Measurements from ENCODE around the gene CDK10. TPM values are rescaled to one million over a fixed set of nuclear protein-coding genes. Genes with fewer than 3 reads are reported as not detected.

The CDK10 gene
- total and polyA plus RNA-seq, 10 of the 15 experiments (the other 5 are each of a cell fraction or from before 2014, with no cell fraction given), result 1.5 to 58.7 (median 36.0) TPM

DNA sequence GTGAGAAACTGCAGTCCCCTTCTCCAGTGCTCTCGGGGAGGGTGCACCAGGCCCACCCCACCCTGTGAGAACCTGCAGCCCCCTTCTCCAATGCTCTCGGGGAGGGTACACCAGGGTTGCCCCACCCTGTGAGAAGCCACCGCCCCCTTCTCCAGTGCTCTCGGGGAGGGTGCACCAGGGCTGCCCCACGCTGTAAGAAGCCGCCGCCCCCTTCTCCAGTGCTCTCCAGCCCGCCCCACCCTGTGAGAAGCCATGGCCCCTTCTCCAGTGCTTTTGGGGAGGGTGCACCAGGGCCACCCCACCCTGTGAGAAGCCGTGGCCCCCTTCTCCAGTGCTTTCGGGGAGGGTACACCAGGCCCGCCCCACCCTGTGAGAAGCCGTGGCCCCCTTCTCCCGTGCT is 16.7 kb upstream of the CDK10 start:
- TF ChIP-seq MTA3 (IDR thresholded peaks at IDR 0.05; ENCODE audit: borderline replicate concordance, low read length) (no peak), POLR2A (IDR thresholded peaks at IDR 0.05; ENCODE audit: low read depth, low read length) (0 out of 2 replicates have a peak, but pooled peaks have one; percentile 4)
- POLR2A ChIA-PET, result no interaction called here
- no peak for FAIRE-seq
- Histone ChIP-seq H2AFZ (ENCODE audit: control insufficient read depth, low read depth, low read length) (no peak overlapping the region), H4K20me1 (ENCODE audit: control insufficient read depth, insufficient read depth) (no peaks in the 10 kb centered on the region), H3K27ac (ENCODE audit: control insufficient read depth, insufficient read depth) (no peak overlapping the region), H3K27me3 (replicated peaks in 1 of 2; ENCODE audit: control insufficient read depth in 2 of 2, insufficient read depth in 2 of 2, low read length in 1 of 2) (no peaks in the 10 kb centered on the region), H3K4me1 (ENCODE audit: control insufficient read depth, insufficient read depth, low read length) (no peaks in the 10 kb centered on the region), H3K36me3 (ENCODE audit: control insufficient read depth in 2 of 2, insufficient read depth in 2 of 2, low read length in 1 of 2) (no peaks in the 10 kb centered on the region), H3K9ac (ENCODE audit: control insufficient read depth, insufficient read depth, low read length) (no peak overlapping the region), H3K4me2 (ENCODE audit: control insufficient read depth, insufficient read depth) (no peak overlapping the region), H3K79me2 (ENCODE audit: control insufficient read depth, insufficient read depth, low read length) (no peaks in the 10 kb centered on the region), H3K4me3 (no peak overlapping the region), H3K9me3 (replicated peaks; ENCODE audit: control insufficient read depth, insufficient read depth, low read length) (no peaks in the 10 kb centered on the region; the same call in 2 of the 3 replicates)
- RAD21 ChIA-PET (ENCODE audit: unreplicated experiment), result no interaction called here
- in situ Hi-C loops (cut with MboI) (no loop called here), intact Hi-C loops (cut with micrococcal nuclease; ENCODE audit: unreplicated experiment) (no loop called here)
- DNase-seq (ENCODE audit: low read depth, low spot score), result no peak
- WGBS (ENCODE audit: insufficient coverage, insufficient replicate concordance, low lambda C conversion rate, missing lambda C conversion rate), result 80% methylated on average over 5 of the region's 13 CpGs
- BruUV-seq (replicated peaks), result no TSS peak
- CTCF ChIA-PET, result no interaction called here
- SMC1A ChIA-PET (ENCODE audit: uncharacterized antibody, unreplicated experiment), result no interaction called here
- ATAC-seq, result no peak

DNA sequence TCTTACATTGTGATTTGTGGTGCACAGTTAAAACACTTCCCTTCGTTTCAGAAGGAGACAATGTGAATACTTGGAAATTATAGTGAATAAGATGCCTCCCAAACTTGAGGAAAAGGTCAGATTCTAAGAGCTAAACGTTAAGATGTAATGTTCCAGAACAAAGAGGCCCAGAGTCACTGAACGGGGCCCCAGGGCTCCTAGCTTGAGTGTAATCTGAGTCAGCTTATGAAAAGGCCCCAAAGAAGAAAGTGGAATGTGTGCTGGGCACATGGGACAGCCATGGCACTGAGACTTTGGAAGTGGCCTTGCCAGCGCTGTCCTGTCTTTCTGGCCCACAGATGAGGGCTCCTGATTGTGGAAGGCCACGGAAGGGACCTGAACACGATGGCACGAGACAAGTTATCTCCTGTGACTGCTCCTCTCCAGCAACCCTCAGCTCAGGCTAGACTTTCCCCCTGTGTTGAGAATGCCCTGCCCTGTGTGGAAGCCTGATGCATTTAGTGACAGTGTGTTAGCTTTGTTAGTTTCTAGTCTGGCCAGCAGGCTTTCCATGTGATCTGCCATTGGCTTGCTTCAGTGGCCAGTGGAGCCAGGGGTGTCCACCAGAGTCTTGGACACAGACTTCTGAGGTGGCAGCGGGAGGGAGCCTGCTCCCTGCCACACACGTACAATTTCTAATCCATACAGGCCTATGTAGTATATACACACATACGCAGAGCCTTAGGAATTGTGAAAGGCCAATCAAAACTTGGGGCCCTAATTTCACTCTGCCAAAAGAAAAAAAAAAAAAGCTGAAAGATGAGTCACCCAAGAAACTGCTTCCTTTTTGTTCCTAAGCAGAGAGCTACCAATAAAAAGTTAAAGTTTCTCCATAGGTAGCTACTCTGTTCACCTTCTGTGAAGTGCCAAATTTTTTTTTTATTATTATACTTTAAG is 15.7 kb upstream of the CDK10 start:
- POLR2A ChIA-PET, result interaction anchor here (0.6 to 0.7 kb wide), 2 partner anchors 176 to 248 kb away, joined by 4 read pairs; no protein-coding TSS in a partner anchor
- Histone ChIP-seq H4K20me1 (ENCODE audit: control insufficient read depth, insufficient read depth) (no peaks in the 10 kb centered on the region), H3K36me3 (ENCODE audit: control insufficient read depth in 2 of 2, insufficient read depth in 2 of 2, low read length in 1 of 2) (no peaks in the 10 kb centered on the region), H2AFZ (ENCODE audit: control insufficient read depth, low read depth, low read length) (no peak overlapping the region), H3K9ac (ENCODE audit: control insufficient read depth, insufficient read depth, low read length) (no peak overlapping the region), H3K27ac (ENCODE audit: control insufficient read depth, insufficient read depth) (no peak overlapping the region), H3K27me3 (replicated peaks in 1 of 2; ENCODE audit: control insufficient read depth in 2 of 2, insufficient read depth in 2 of 2, low read length in 1 of 2) (no peaks in the 10 kb centered on the region), H3K4me3 (no peak overlapping the region), H3K4me1 (ENCODE audit: control insufficient read depth, insufficient read depth, low read length) (no peaks in the 10 kb centered on the region), H3K9me3 (replicated peaks; ENCODE audit: control insufficient read depth, insufficient read depth, low read length) (no peaks in the 10 kb centered on the region; the same call in 2 of the 3 replicates), H3K4me2 (ENCODE audit: control insufficient read depth, insufficient read depth) (no peak overlapping the region), H3K79me2 (ENCODE audit: control insufficient read depth, insufficient read depth, low read length) (no peaks in the 10 kb centered on the region)
- ATAC-seq (no peak), FAIRE-seq (no peak), DNase-seq (ENCODE audit: low read depth, low spot score) (no peak)
- intact Hi-C loops (cut with micrococcal nuclease; ENCODE audit: unreplicated experiment), result no loop called here
- SMC1A ChIA-PET (ENCODE audit: uncharacterized antibody, unreplicated experiment), result no interaction called here
- CTCF ChIA-PET, result interaction anchor here (0.6 kb wide), 3 partner anchors 17 to 336 kb away, joined by 3 read pairs; no protein-coding TSS in a partner anchor
- BruUV-seq (replicated peaks), result no TSS peak
- RAD21 ChIA-PET (ENCODE audit: unreplicated experiment), result interaction anchor here (1.3 kb wide), 1 partner anchor 29 kb away, joined by 5 read pairs; no protein-coding TSS in a partner anchor
- WGBS (ENCODE audit: insufficient coverage, insufficient replicate concordance, low lambda C conversion rate, missing lambda C conversion rate), result 83% methylated on average over 10 of the region's 10 CpGs
- in situ Hi-C loops (cut with MboI), result no loop called here
- TF ChIP-seq NBN (IDR thresholded peaks at IDR 0.05) (no peak), ZNF24 (IDR thresholded peaks at IDR 0.05) (no peak), NR2F1 (conservative IDR thresholded peaks at IDR 0.05) (no peak), RELA (IDR thresholded peaks at IDR 0.05; ENCODE audit: borderline replicate concordance, partially characterized antibody) (no peak), TCF3 (IDR thresholded peaks at IDR 0.05; ENCODE audit: borderline replicate concordance, insufficient read depth, low read depth, low read length) (no peak), GATAD2B (conservative IDR thresholded peaks at IDR 0.05; ENCODE audit: low read depth) (no peak), ZSCAN29 (IDR thresholded peaks at IDR 0.05) (no peak), CHD2 (IDR thresholded peaks at IDR 0.05; ENCODE audit: borderline replicate concordance, low read depth, low read length) (no peak), SREBF2 (IDR thresholded peaks at IDR 0.05; ENCODE audit: low read length) (no peak), NFXL1 (IDR thresholded peaks at IDR 0.05; ENCODE audit: borderline replicate concordance) (no peak), RAD21 (IDR thresholded peaks at IDR 0.05; ENCODE audit: insufficient read depth, low read depth, low read length) (no peak), IRF4 (IDR thresholded peaks at IDR 0.05; ENCODE audit: low read depth, low read length) (no peak), KLF5 (IDR thresholded peaks at IDR 0.05; ENCODE audit: partially characterized antibody) (no peak), MTA3 (IDR thresholded peaks at IDR 0.05; ENCODE audit: borderline replicate concordance, low read length) (no peak)
- TF ChIP-seq, protein P1, sequence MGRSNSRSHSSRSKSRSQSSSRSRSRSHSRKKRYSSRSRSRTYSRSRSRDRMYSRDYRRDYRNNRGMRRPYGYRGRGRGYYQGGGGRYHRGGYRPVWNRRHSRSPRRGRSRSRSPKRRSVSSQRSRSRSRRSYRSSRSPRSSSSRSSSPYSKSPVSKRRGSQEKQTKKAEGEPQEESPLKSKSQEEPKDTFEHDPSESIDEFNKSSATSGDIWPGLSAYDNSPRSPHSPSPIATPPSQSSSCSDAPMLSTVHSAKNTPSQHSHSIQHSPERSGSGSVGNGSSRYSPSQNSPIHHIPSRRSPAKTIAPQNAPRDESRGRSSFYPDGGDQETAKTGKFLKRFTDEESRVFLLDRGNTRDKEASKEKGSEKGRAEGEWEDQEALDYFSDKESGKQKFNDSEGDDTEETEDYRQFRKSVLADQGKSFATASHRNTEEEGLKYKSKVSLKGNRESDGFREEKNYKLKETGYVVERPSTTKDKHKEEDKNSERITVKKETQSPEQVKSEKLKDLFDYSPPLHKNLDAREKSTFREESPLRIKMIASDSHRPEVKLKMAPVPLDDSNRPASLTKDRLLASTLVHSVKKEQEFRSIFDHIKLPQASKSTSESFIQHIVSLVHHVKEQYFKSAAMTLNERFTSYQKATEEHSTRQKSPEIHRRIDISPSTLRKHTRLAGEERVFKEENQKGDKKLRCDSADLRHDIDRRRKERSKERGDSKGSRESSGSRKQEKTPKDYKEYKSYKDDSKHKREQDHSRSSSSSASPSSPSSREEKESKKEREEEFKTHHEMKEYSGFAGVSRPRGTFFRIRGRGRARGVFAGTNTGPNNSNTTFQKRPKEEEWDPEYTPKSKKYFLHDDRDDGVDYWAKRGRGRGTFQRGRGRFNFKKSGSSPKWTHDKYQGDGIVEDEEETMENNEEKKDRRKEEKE (IDR thresholded peaks at IDR 0.05), result no peak
